ENCODE measurements around the gene ADTRP.
"Not testable (repeated sequence)": the region's sequence is repeated elsewhere in the genome, so short reads cannot be mapped to it uniquely, and the experiment has no call there.

ADTRP gene

GRCh38 chr6:11683871-11684270 lies 94.7 kb downstream of the ADTRP start:
- no peak overlapping the region for H3K27ac ChIP-seq

GRCh38 chr6:11682561-11682975 lies 96.0 kb downstream of the ADTRP start:
- H3K27ac ChIP-seq, result no peak overlapping the region
- TF ChIP-seq CTCF (IDR thresholded peaks at IDR 0.05; ENCODE audit: low read depth, low read length), result no peak
- no peaks in the 10 kb centered on the region for H3K36me3 ChIP-seq
- H3K9me3 ChIP-seq (ENCODE audit: severe bottlenecking), result no peaks in the 10 kb centered on the region
- H3K27me3 ChIP-seq (ENCODE audit: insufficient read depth, low read depth, severe bottlenecking), result no peaks in the 10 kb centered on the region
- H3K4me3 ChIP-seq (ENCODE audit: low read depth, low read length), result no peak overlapping the region
- DNase-seq, result no peak

More at GRCh38 chr6:11683871-11684270, 94.7 kb downstream of the ADTRP start:
- Histone ChIP-seq H3K4me3 (ENCODE audit: low read depth, low read length) (no peak overlapping the region), H3K27me3 (ENCODE audit: insufficient read depth, low read depth, severe bottlenecking) (no peaks in the 10 kb centered on the region), H3K36me3 (no peaks in the 10 kb centered on the region), H3K9me3 (ENCODE audit: severe bottlenecking) (no peaks in the 10 kb centered on the region)
- DNase-seq, result no peak
- TF ChIP-seq CTCF (IDR thresholded peaks at IDR 0.05; ENCODE audit: low read depth, low read length), result no peak

GRCh38 chr6:11681770-11682169 lies 96.8 kb downstream of the ADTRP start:
- H3K4me3 ChIP-seq (ENCODE audit: low read depth, low read length), result no peak overlapping the region
- H3K9me3 ChIP-seq (ENCODE audit: severe bottlenecking), result no peaks in the 10 kb centered on the region
- peak; percentile 23; the same call in 1 of the 2 replicates for TF ChIP-seq CTCF (IDR thresholded peaks at IDR 0.05; ENCODE audit: low read depth, low read length)
- H3K27me3 ChIP-seq (ENCODE audit: insufficient read depth, low read depth, severe bottlenecking), result no peaks in the 10 kb centered on the region
- no peaks in the 10 kb centered on the region for H3K36me3 ChIP-seq
- no peak overlapping the region for H3K27ac ChIP-seq
- DNase-seq, result no peak

GRCh38 chr6:11681357-11681756 lies 97.2 kb downstream of the ADTRP start:
- TF ChIP-seq CTCF (IDR thresholded peaks at IDR 0.05; ENCODE audit: low read depth, low read length), result no peak
- Histone ChIP-seq H3K27ac (no peak overlapping the region), H3K9me3 (ENCODE audit: severe bottlenecking) (no peaks in the 10 kb centered on the region), H3K27me3 (ENCODE audit: insufficient read depth, low read depth, severe bottlenecking) (no peaks in the 10 kb centered on the region), H3K4me3 (ENCODE audit: low read depth, low read length) (no peak overlapping the region), H3K36me3 (no peaks in the 10 kb centered on the region)
- no peak for DNase-seq

- not testable (repeated sequence) for H3K27ac ChIP-seq; H3K36me3 ChIP-seq; H3K4me3 ChIP-seq (ENCODE audit: low read depth, low read length); DNase-seq; H3K27me3 ChIP-seq (ENCODE audit: insufficient read depth, low read depth, severe bottlenecking); H3K9me3 ChIP-seq (ENCODE audit: severe bottlenecking)
Observed at GRCh38 chr6:11680479-11680878, 98.1 kb downstream of the ADTRP start.

GRCh38 chr6:11679099-11679498 lies 99.5 kb downstream of the ADTRP start:
- TF ChIP-seq CTCF (IDR thresholded peaks at IDR 0.05; ENCODE audit: low read depth, low read length), result no peak
- no peak overlapping the region for H3K4me3 ChIP-seq (ENCODE audit: low read depth, low read length)
- H3K36me3 ChIP-seq, result no peaks in the 10 kb centered on the region
- H3K27ac ChIP-seq, result no peak overlapping the region
- no peaks in the 10 kb centered on the region for H3K9me3 ChIP-seq (ENCODE audit: severe bottlenecking)
- H3K27me3 ChIP-seq (ENCODE audit: insufficient read depth, low read depth, severe bottlenecking), result no peaks in the 10 kb centered on the region
- no peak for DNase-seq
